CD4-positive, alpha-beta T cell treated with Interleukin-6 at 100 ng/mL for 8 hours (primary cell): ENCODE measurements around the gene PSMD6.

ENCODE experiments used
- DNase-seq: peaks from one replicate; pipeline ENCODE4 v3.0.0-alpha.2; 2020; ENCODE audit warnings: mixed read lengths, low spot score

The PSMD6 gene

DNA sequence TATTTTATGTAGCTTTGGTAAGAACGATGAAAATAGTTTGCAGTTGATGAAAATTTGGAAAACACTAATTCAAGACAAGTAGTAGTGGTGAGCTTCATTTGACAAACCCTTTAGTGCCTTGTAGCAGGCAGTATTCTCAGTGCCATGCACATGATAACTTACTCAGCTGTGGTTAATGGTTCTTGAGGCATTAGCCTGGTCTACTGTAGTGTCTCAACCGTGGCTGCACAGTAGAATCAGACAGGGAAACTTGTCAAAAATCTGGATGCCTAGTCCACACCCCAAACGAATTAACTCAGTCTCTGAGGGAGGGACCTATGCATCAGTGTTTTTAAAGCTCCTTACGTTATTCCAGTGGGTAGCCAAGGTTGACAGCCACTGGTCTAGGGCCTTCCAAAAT lies 45.4 kb downstream of the PSMD6 start:
- DNase-seq: no peak

DNA sequence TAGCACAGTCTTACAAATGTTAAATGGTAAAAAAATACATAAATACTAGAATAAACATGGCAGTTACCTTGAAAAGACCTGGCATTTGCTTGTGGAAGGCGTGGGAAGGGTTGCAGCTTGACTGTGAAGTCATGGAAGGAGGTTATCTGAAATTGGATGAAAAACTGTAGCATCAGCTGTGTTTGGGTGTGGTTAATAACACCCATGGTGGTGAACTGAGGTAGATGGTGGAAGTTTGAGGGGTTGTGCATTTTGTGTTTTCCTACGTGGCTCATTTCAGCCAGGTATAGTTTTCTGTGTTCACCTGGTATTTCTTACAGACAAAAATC lies 46.5 kb downstream of the PSMD6 start:
- no peak for DNase-seq

DNA sequence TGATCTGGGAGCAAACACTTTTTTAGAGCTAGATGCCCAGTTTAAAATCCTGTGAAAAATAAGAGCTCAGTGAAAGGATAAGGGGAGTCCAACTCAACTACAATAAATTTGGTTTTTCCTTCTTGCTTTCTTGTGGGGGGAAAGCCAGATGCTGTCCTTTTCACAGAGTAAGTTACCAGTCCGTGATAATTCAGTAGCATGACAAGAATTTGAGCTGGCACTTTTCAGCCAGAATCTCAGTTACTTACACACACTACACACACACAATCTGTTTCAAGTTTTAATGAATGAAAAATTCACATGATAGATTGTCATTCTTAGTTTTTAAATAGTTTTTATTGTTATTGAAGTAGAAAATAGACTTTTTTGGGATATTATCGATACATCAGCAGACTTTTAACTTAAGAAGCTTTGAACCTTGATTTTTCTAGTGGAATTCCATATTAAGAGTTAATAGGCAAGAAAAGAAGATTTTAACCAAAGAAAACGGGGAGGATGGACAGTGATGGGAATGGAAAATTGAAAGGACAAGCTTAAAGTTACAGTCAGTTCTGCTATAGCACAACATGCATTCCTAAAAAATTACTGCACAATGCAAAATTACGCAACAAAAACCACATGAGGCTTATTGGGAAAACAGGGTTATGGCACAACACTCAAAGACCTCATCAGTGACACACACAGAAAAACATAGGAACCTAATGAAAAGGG lies 47.0 kb downstream of the PSMD6 start:
- no peak for DNase-seq

DNA sequence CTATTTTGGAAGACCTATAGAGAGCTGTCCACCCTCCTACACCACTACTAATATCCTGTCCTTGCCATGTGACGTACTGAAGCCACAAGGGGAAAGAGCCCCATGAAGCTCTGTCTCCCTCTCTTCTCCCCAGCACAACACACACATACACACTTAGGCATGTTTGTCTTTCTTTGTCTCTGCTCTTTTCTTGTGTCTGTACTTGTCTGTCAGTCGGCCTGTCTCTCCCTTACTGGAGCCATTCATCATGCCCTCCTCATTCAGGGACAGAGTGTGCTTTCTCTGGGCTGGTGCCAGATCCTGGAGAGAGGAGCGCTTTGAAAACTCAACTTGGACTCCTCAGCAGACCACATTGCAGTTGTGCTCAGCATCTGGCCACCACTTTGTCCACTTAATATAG lies 47.6 kb downstream of the PSMD6 start:
- no peak for DNase-seq

DNA sequence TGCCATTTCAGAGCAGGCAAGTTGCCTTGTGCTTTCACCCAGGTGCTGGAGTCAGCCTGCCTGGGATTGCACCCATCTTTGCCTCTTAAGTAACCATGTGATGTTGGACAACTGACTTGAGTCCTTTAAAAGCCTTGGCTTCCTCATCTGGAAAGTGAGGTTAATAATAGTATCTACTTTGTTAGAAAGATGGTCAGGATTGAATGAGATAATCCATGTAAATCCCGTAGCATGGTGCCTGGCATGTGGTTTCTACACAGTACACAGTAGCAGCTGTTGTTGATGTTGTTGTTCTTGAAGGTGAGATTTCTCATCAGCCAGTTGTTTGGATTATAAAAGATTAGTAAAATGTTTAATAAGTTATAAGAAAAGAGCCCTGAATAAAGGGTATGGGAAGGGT lies 48.8 kb downstream of the PSMD6 start:
- no peak for DNase-seq

DNA sequence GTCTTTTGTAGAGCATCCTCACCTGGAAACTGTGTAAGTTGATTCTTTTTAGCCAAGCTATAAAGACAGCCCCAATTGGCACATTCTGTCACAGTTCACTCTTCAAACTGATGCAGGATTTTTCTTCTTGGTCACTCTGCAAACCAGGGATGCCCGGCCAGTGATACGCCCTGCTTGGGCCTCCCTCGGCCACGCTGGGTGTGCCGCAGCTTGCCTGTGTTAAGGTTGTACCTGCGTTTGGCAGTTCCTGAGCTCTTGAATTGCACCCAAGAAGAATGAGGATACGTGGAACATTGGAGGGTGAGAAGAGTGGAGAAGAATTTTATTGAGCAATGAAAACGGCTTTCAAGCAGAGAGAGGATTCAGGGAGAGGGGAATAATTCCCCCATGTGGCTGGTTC lies 49.9 kb downstream of the PSMD6 start:
- no peak for DNase-seq

DNA sequence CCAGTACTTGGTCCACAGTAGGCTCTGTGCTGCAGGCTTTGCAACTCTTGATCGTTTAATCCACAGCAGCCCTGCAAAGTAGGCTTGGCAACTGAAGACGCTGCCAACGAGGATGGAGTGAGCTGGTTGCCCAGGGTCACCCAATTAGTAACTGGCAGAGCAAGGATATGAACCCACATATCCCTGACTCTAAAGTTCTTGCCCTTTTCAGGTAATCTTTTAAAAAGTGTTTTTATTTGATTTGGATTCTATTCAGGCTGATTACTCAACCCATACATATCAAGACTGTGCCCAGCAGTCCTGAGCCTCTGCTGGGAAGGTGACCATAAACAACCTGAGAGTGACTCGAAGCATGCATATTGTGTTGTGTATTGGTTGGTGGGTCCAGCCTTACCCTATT lies 50.3 kb downstream of the PSMD6 start:
- DNase-seq: no peak

DNA sequence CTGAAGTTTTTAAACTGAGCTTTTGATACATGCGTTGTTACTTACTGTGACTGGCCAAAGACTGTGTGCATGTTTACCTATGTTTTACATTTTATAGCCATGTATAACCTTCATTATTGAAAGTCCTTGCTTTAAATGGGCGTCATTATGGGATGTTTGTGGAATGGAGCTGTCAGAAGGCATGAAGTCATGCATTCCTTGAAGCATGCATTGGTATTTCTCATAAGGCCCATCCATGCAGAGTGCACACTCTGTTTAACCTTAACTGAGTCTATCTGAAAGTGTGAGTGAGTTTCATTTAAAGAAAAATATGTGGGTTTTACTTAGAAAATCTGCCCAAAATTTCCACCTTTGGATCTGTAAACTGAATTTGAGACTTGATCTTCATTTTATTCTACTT lies 51.1 kb downstream of the PSMD6 start:
- no peak for DNase-seq

DNA sequence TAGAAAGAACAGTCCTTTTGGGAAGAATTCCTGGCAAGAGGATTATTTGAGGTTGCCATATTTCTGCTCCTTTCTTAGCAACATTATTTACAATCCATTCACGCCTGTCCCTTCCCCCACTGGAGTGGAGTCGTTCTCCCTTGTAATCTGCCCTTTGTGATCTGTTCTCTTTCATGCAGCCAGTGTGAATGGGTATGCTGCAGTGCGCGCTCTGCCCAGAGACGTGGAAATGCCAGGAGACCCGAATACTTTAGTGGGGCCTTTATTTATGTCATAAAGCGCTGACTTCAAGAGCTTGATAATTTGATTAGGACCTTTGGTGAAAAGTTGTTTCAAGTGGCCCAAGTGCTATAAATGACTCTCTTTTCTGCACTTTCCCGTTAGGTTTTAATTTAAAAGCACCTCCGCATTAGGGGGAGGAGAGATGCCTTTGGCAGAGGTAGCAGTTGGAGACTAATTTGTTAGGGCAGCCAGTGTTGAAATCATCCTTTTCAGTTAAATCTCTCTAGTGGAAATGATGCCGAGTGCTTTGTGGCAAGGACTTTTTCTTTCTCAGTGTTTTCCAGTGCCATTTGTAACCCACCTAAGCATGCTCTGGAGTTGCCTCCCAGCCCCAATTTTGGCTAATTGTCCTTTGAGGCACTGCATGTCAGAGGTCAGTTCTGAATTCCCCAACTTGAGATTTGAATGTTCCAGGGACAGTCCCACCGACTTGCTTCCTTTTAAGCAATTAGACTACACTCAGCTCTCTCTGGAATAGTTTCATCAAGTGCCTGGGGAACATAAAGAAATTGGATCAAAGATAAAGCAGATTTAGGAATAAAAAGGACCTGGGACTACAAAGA lies 52.4 kb downstream of the PSMD6 start:
- no peak for DNase-seq

DNA sequence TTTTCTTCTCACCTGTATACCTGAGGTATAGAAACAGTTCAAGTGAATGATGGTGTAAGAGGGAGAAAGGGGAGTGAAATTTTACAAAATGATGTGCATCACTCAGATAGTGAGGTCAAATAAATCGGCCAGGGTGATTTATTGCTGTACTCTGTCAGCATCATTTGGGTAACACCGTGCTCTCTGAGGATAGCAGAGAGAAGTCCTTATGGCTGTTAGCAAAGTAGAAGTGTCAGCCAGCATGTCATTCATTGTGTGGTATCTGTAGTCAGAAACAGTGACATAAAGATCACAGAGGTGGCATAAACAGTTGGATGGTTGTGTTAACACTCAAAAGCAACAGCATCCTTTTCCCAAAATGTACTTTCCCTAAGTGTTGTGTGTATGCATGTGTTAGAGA lies 53.4 kb downstream of the PSMD6 start:
- no peak for DNase-seq

DNA sequence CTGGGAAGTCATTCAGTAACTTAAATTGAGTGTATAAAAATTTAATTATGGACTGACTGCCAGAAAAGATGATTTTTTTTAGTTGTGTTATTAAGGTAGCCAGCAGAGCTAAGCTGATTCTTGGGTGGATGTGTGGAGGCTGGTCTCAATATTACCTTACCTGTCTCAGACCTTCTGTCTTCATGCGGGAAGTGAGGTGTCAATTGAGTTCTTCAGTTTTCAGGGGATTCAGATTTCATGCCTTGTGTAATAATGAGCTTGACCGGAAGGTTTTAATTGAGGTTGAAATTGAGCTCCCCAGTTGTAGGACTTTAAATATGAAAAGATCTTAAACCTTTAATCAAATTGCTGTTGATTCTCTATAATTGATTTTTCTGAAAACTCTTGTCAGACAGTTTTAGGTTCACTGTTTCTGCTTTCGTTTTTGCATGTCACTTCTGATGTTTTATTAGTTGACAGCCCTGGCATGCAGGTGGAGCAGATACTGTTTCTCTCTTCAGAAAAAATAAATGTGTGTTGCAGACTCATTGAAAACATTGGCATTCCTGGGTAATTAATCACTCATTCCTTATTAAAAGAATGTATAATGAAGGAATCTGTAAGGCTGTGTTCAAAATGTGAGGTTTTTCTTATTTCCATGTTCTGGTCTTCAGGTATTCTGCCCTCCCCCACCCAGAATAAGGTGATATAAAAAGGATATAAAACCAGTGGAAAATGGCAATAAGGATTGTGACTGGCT lies 54.5 kb downstream of the PSMD6 start:
- no peak for DNase-seq

DNA sequence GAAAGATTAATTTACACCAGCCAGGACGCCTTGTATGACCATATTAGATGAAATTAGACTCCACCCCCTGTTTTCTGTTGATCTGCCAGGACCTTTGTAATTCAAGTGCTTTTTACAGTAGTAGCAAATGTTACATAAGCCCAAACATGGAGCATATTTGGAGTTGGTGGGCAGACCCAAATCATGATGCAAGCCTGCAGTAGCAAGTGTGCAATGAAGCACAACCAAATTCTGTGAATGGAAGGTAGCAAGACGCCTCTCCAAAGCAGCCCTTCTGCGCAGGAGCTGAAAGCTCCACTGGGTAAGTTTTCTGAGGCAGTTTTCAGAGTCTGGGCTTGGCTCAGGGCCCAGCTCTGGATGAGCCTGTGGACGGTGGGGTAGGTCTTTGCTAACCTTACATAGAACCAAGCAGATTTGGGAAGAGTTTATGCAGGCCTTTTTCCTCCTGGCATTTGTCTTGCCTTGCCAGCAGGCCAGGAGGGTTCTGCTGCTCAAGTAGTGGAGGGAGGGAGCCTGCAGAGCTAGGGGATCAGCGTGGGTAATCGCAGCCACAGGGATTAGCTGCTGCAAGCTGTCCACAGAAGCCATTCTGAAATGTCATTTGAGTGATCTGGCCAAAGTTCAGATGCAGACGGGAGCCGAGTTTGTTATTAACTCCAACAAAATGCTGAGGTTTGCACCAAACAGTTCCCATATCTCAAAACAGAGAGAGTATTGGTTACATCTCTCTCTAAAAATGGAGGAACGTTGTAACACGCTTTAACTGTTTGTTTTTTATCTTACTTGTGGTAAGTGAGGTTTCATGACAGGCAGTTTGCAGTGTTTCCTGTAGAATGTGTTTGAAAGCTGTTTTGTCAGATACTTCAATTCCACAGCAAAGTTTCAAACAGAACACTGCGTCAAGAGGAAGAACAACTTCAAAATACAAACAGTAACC lies 55.4 kb downstream of the PSMD6 start:
- peak; percentile 72 for DNase-seq

DNA sequence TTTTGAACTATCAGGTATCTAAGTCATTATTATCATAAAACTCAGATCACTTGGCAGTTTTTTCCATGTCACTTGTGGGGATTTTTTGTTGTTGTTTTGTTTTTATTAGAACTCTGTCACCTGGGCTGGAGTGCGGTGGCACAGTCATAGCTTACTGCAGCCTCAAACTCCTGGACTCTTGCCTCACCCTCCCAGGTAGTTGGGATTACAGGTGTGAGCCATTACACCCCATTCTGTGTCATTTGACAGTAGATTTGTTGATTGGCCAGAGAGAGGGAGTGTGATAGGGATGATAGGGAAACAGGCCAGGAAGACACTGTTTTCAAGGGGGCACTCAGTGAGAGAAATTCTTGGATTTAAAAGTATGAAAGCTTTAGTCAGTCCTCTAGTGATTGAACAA lies 56.4 kb downstream of the PSMD6 start:
- DNase-seq: no peak

DNA sequence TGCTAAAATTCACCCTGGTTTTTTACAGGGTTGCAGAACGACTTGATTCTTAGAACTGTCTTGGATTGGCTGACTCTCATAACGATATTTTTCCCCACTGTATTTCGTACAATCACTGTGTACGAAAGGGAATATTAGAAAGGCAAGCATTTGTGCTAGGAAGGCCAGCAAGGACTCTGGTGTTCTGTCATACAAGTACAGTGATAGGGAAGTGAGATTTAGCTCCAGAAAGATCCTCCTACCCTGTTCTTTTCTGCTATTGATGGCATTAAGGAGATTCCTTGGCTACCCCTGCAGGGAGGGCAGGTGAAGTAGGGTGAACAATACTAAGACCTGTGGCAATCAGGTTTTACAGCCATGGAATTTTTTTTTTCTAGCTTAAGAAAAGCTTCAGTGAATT lies 57.3 kb downstream of the PSMD6 start:
- DNase-seq: no peak

DNA sequence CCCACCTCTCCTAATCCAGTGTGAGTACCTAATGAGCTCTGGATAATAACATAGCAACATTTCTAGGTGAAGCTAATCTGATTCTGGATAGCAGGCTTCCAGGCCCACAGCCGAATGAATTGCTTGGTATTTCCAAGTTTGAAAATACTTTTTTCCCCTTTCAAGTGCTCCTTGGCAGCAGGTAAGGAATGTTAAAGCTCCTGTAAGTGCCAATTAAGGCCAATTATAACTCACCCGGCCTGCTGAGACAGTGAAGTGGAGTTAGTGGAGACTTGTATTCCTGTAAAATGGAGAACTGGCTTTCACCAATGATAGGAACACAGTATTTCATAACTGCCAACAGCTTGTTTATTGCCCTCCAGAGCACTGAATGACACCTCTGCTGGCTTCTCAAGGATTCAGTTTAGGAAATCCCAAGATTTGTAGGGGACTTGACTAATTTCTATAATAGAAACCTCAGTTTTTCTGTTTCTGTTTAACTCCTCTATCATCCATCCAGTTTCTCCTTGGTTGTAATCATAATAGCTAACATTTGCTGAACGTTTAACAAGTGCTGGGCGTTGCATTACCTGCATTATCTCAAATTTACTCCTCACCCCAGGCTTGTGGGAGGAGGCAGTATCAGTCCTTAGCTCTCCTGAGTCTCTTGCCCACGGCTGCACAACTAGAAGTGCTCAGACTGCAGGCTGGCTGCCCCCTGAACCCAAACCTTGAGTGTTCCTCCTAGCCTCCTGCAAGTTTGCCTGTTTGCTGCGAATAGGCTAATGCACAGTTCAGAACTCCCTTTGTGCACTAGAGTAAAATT lies 58.4 kb downstream of the PSMD6 start:
- no peak for DNase-seq

DNA sequence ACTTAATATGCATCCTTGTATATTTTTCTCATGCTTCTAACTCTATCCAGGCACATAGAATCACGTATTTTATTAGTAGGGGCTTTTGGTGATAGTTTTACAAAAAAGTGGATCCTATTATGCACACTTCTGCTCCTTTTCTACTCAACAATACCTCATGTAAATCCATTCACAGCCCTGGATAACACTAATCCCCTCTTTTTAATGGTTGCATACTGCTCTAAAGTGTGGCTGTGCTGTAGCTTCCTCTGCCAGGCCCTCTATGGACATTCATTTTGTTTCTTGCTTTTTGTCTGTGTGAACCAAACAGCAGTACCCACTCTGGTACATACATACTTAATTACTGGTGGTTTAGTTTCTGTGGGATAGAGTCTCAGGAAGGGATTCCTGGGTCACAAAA lies 59.8 kb downstream of the PSMD6 start:
- no peak for DNase-seq

DNA sequence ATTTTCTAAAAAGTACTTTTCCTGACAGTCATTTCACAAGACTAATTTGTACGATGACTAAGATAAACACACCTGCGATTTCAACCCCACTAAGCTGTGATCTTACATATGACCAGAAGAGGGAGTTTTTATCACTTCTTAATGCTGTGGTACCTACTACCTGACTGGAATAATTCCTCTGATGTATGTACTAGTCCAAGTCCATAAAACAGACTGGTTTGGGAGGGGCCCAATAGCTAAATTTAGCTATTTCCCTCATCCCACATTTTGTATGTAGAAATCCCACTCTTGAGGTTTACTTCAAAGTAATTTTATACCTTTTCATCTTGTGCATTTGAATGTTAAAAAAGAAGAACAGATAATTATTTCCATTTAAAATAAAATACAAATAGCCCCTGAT lies 61.4 kb downstream of the PSMD6 start:
- peak; percentile 64 for DNase-seq
